HL-60 (cell line): ENCODE data around the gene SDE2.

ENCODE experiments used
- GABPA ChIP-seq: IDR thresholded peaks from 2 replicates; pipeline ENCODE4 v1.6.1; 2012; ENCODE audit warnings: low read depth
- POLR2AphosphoS5 ChIP-seq: IDR thresholded peaks from 2 replicates; pipeline ENCODE4 v1.6.1; 2012; ENCODE audit warnings: low read depth
- TF ChIP-seq, protein P1 (sequence below): IDR thresholded peaks from one replicate; pipeline ENCODE4 v1.5.1; 2011; ENCODE audit warnings: low read length, control low read depth, inconsistent platforms; ENCODE audit not compliant: insufficient read depth

DNA sequence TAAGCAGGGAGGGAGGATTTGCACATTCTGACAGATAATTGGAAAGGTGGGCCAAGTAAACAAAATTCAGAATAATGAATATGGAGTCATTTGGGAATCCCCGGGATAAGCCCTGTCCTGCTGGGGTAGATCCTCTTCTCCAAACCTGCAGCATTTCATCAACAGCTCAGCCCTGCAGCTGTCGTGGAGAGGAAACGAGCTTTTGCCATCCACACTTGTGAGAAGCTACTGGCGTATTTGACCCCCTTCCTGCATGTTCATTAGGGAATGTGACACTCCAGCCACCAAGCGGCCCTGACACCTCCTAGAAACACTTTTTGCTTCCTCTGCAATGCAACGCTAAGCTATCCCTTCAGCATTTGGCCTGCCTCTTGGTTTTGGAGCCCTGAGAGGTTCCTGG, 50.1 kb downstream of the SDE2 start:
- TF ChIP-seq, protein P1, sequence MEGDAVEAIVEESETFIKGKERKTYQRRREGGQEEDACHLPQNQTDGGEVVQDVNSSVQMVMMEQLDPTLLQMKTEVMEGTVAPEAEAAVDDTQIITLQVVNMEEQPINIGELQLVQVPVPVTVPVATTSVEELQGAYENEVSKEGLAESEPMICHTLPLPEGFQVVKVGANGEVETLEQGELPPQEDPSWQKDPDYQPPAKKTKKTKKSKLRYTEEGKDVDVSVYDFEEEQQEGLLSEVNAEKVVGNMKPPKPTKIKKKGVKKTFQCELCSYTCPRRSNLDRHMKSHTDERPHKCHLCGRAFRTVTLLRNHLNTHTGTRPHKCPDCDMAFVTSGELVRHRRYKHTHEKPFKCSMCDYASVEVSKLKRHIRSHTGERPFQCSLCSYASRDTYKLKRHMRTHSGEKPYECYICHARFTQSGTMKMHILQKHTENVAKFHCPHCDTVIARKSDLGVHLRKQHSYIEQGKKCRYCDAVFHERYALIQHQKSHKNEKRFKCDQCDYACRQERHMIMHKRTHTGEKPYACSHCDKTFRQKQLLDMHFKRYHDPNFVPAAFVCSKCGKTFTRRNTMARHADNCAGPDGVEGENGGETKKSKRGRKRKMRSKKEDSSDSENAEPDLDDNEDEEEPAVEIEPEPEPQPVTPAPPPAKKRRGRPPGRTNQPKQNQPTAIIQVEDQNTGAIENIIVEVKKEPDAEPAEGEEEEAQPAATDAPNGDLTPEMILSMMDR: no peak
- no peak for TF ChIP-seq GABPA
- no peak for TF ChIP-seq POLR2AphosphoS5
